ENCODE data around the gene CYTH2. TPM values are rescaled to one million over a fixed set of nuclear protein-coding genes. Genes with fewer than 3 reads are reported as not detected.

The CYTH2 gene
- total RNA-seq, 1 donor, result 66.2 TPM

DNA sequence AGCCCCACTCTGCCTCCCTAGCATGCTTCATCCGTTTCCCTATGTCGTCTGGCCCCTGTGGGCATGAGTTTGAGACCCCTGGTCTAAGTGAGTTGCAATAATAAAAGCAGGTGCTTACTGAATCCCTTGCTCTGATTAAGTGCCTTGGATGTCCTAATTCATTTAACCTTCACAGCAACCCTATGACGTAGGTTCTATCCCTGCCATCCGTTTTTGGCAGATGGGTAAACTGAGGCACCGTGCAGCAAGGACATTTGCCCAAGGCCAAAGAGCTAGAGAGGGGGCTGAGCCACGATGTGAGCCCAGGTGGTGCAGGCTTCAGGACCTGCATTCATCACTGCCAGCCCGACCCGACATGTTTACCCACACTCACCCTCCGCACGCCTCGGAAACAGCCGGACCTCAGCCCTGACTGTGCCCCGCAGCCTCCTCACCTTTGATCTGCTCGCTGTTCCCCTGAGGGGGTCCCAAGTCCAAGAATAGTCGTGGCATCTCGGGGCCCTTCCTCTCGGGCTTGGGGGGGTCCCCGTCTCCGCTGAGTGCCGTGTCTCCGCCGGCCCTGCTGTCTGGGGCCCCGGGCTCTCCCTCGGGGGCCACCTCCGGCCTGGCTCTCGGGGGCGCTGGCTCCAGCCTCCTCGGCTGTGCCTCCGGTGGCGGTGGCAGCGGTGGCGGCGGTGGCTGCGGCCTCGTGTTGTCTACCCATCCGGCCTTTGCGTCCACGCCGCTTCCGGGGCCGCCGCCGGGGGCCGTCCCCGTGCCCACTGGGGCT, 28.0 kb downstream of the CYTH2 start:
- DNase-seq (ENCODE audit: insufficient read length, low spot score, missing footprints), result no peak
- Histone ChIP-seq H2AFZ (ENCODE audit: low read length) (no peak overlapping the region), H4K20me1 (ENCODE audit: insufficient read depth, low read length) (peaks cover 5% of the 10 kb centered on the region), H3K9me3 (ENCODE audit: low read depth, low read length) (no peaks in the 10 kb centered on the region), H3K27me3 (ENCODE audit: insufficient read depth, low read length) (peaks cover 35% of the 10 kb centered on the region), H3K79me2 (ENCODE audit: insufficient read depth, low read length) (no peaks in the 10 kb centered on the region), H3K4me3 (ENCODE audit: insufficient read depth, low read length) (no peak overlapping the region), H3K27ac (ENCODE audit: low read depth, low read length) (no peak overlapping the region), H3K4me1 (ENCODE audit: insufficient read depth, low read length) (no peaks in the 10 kb centered on the region), H3K4me2 (ENCODE audit: insufficient read depth, low read length) (no peak overlapping the region), H3K36me3 (ENCODE audit: insufficient read depth, low read length) (no peaks in the 10 kb centered on the region)
- TF ChIP-seq, protein P1, sequence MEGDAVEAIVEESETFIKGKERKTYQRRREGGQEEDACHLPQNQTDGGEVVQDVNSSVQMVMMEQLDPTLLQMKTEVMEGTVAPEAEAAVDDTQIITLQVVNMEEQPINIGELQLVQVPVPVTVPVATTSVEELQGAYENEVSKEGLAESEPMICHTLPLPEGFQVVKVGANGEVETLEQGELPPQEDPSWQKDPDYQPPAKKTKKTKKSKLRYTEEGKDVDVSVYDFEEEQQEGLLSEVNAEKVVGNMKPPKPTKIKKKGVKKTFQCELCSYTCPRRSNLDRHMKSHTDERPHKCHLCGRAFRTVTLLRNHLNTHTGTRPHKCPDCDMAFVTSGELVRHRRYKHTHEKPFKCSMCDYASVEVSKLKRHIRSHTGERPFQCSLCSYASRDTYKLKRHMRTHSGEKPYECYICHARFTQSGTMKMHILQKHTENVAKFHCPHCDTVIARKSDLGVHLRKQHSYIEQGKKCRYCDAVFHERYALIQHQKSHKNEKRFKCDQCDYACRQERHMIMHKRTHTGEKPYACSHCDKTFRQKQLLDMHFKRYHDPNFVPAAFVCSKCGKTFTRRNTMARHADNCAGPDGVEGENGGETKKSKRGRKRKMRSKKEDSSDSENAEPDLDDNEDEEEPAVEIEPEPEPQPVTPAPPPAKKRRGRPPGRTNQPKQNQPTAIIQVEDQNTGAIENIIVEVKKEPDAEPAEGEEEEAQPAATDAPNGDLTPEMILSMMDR (IDR thresholded peaks at IDR 0.05; ENCODE audit: extremely low read depth, low read depth, low read length), result no peak

DNA sequence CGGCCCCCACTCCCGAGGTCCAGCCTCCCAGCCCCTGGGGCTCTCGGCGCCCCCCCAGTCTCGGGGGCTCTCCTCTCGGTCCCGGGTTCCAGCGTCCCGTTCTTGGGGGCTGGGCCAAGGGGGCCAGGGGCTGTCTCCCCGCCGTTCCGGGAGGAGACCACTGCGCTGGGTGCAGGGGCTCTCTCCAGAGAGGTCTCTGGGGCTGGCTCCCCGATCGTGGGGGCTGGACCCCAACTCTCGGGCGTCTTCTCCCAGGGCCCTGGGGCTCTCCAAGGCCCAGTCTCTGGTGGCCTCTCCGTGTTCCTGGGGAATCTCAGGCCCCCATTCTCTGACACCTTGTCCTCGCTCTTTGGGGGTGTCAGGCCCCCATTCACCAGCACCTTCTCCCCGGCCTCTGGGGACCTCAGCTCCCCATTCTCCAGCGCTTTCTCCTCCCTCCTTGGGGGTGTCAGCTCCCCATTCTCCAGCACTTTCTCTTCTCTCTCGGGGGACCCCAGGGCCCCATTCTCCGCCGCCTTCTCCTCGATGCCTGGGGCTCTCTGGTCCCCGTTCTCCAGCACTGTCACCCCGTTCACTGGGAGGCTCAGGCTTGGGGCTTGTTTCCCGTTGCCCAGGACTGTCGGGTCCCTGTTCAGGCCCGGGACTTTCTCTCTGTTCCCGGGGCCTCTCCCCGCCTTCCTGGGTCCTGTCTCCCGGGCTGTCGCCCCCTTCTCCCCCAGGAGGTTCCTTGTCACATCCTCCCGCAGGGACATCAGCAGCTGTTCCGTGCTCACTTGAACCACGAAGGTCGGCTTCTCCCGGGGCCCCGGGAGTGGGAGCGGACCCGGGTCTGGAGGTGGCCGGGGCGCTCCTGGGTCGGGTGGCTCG, 28.8 kb downstream of the CYTH2 start:
- Histone ChIP-seq H2AFZ (ENCODE audit: low read length) (no peak overlapping the region), H3K27ac (ENCODE audit: low read depth, low read length) (no peak overlapping the region), H3K27me3 (ENCODE audit: insufficient read depth, low read length) (peaks cover 35% of the 10 kb centered on the region), H3K4me3 (ENCODE audit: insufficient read depth, low read length) (no peak overlapping the region), H4K20me1 (ENCODE audit: insufficient read depth, low read length) (peaks cover 5% of the 10 kb centered on the region), H3K36me3 (ENCODE audit: insufficient read depth, low read length) (no peaks in the 10 kb centered on the region), H3K79me2 (ENCODE audit: insufficient read depth, low read length) (no peaks in the 10 kb centered on the region), H3K4me2 (ENCODE audit: insufficient read depth, low read length) (no peak overlapping the region), H3K9me3 (ENCODE audit: low read depth, low read length) (no peaks in the 10 kb centered on the region), H3K4me1 (ENCODE audit: insufficient read depth, low read length) (no peaks in the 10 kb centered on the region)
- DNase-seq (ENCODE audit: insufficient read length, low spot score, missing footprints), result peak; percentile 82
- TF ChIP-seq, protein P1 (IDR thresholded peaks at IDR 0.05; ENCODE audit: extremely low read depth, low read depth, low read length), result no peak

DNA sequence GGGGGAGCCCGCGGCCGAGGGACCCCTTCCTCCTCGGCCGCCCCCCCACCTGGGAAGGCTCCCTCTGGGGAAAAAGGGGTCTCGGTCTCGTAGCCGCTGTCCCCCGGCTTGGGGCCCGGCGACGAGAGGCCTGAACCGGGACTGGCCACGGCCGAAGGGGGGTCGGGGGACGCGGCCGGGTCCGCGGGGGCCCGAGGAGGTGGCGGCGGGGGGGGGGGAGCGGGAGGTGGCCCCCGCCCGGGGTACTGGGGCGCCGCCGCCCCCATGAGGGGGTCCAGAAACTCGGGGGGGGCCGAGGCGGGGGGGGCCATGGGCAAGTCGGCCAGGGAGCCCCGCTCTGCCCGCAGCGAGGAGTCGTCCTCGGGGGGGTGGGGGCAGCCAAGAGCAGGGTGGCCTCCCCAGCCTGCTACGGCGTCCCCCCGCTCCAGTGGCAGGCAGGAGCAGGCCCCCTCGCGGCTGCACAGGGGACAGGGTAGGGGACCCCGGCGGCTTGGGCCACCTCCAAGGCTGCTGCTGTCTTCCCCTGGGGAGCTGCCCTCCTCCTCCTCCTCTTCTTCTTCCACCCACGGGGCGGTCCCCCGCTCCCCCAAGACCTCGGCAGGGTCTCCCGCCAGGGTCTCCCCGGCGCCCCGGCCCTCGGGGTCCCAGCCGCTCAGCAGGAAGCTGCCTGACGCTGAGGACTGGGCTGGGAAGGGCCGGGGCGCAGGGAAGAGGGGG, 29.6 kb downstream of the CYTH2 start:
- Histone ChIP-seq H3K27ac (ENCODE audit: low read depth, low read length) (no peak overlapping the region), H3K9me3 (ENCODE audit: low read depth, low read length) (no peaks in the 10 kb centered on the region), H3K4me1 (ENCODE audit: insufficient read depth, low read length) (no peaks in the 10 kb centered on the region), H3K27me3 (ENCODE audit: insufficient read depth, low read length) (peaks cover 35% of the 10 kb centered on the region), H2AFZ (ENCODE audit: low read length) (no peak overlapping the region), H3K36me3 (ENCODE audit: insufficient read depth, low read length) (no peaks in the 10 kb centered on the region), H3K4me2 (ENCODE audit: insufficient read depth, low read length) (no peak overlapping the region), H4K20me1 (ENCODE audit: insufficient read depth, low read length) (peaks cover 5% of the 10 kb centered on the region), H3K4me3 (ENCODE audit: insufficient read depth, low read length) (no peak overlapping the region), H3K79me2 (ENCODE audit: insufficient read depth, low read length) (no peaks in the 10 kb centered on the region)
- TF ChIP-seq, protein P1 (IDR thresholded peaks at IDR 0.05; ENCODE audit: extremely low read depth, low read depth, low read length), result no peak
- DNase-seq (ENCODE audit: insufficient read length, low spot score, missing footprints), result peak; percentile 75

Measured in osteoblast (primary cell).